AG08396 (cell line): Measurements from ENCODE around the gene ZNF879.

ENCODE experiments used
- DNase-seq: peaks from one replicate; pipeline ENCODE4 v3.0.0; 2012; ENCODE audit warnings: low spot score, mixed read lengths

ZNF879 gene

GRCh38 chr5:179008667-179009066 lies 14.9 kb upstream of the ZNF879 start:
- no peak for DNase-seq

DNA sequence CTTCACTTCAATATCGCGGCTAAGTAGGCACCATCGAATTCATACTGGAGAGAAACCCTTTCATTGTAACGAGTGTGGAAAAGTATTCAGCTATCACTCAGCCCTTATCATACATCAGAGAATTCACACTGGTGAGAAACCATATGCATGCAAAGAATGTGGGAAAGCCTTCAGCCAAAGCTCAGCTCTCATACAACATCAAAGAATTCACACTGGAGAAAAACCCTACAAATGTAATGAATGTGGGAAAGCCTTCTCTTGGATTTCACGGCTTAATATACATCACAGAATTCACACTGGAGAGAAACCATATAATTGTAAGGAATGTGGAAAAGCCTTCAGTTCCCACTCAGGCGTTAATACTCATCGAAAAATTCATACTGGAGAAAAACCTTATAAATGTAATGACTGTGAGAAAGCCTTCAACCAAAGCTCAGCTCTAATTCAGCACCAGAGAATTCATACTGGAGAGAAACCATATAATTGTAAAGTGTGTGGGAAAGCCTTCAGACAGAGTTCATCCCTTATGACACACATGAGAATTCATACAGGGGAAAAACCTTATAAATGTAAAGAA lies 9.5 kb downstream of the ZNF879 start:
- DNase-seq = no peak

DNA sequence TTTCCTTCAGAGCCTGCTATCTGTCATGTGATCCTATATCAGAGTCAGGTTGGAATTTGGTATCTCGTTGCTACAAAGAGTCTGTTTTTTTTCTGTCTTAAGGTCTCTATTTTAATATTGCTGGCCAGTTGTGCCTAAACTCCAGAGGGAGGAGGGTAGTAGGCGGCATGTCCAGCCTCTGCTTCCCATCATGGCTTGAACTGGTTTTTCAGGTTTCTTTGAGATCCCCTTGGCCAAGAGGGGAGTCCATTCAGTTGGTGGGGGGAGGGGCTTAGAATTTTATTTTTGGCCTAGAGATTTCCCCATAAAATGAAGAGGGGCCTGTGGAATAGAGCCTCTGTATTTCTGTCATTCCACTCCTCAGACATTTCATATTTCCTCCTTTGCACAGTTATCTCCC lies 21.2 kb downstream of the ZNF879 start:
- no peak for DNase-seq

DNA sequence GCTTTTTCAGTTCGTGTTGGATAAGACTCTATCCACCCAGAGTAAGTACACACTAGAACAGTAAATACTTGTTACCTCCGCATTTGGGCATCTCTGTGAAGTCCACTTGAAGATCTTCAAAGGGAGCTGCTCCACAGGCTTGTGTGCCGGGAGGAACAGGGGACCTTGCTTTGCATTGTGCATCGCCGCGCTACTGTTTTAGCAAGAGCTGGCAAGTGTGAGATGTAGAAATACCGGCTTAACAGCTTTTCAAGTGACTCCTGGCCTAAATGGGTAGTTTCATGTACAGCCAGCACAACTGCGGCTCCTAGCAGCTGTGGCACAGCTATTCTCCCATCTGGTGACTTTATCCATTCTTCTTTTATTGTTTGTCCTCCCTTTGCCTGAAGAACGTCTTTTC lies 28.2 kb downstream of the ZNF879 start:
- no peak for DNase-seq

DNA sequence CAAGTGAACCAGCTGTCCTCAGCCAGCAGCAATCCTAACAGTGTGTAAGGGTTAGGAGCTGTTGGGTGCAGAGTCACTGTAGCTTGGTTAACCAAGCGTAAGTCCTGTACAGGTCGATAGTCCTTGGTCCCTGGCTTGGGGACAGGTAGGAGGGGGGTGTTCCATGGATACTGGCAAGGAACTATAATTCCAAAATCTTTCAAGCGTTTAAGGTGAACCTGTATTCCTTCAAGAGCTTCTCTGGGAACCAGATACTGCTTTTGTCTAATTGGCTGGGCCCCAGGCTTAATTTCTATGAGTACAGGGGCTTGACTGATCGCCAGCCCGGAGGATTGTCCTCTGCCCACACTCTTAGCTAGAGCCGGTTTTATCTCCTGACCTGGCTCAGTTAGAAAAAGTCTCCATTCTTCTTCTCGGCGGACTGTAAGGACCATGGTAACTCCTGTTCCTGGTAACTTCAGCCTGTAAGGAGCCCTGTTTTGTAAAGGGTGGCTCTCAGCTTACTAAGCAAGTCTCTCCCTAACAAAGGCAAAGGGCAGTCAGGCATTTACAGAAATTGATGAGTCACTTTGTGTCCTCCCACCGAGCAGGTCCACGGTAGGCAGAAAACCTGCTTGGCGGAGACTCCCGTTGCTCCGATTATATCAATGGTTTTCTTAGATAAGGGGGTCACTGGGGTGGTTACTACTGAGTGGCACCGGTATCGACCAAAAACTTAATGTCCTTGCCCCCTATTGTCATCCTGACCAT lies 30.6 kb downstream of the ZNF879 start:
- DNase-seq = no peak

- DNase-seq = no peak
Observed at GRCh38 chr5:179054876-179055275, 31.3 kb downstream of the ZNF879 start.

DNA sequence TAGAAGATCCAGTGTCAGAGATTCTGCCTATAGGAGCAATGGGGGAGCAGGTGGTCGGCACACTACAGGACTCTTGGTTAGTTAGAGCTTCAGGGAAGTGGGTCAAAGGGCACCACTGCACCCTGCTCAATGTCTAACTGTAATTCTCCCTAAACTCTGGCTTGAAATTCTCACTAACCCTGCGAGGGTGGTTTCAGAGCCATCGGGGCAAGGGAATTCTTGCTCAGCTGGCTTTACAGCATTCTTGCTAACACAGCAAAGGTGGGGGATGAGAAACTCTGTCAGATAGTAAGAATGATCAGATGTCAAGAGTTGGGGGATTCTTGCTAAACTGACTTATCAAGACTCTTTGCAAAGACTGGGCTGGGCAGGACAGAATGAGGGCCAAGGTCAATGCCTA lies 31.8 kb downstream of the ZNF879 start:
- DNase-seq = no peak

- DNase-seq = no peak
Observed at GRCh38 chr5:179055841-179056240, 32.2 kb downstream of the ZNF879 start.

- peak; percentile 97 for DNase-seq
Observed at GRCh38 chr5:179060116-179061008, 36.8 kb downstream of the ZNF879 start, which contains the start of gene ZNF354C. TSS of gene ZNF354C (plus strand) at chr5:179060373. CDS start at chr5:179062069, 1,696 bp downstream.

- no peak for DNase-seq
Observed at GRCh38 chr5:179061025-179061424, 37.4 kb downstream of the ZNF879 start.

GRCh38 chr5:179065703-179066102 lies 42.1 kb downstream of the ZNF879 start:
- DNase-seq = no peak

DNA sequence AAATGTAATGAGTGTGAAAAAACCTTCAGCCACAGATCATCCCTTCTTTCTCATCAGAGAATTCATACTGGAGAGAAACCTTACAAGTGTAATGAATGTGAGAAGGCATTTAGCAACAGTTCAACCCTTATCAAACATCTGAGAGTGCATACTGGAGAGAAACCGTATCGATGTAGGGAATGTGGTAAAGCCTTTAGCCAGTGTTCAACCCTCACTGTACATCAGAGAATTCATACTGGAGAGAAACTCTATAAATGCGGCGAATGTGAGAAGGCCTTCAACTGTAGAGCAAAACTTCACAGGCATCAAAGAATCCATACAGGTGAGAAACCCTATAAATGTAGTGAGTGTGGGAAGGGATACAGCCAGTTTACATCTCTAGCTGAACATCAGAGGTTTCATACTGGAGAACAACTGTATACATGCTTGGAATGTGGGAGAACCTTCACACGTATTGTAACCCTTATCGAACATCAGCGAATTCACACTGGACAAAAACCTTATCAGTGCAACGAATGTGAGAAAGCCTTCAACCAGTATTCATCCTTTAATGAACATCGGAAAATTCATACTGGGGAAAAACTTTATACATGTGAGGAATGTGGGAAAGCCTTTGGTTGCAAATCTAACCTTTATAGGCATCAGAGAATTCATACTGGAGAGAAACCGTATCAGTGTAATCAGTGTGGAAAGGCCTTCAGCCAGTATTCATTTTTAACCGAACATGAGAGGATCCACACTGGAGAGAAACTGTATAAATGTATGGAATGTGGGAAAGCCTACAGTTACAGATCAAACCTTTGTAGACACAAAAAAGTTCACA lies 55.8 kb downstream of the ZNF879 start:
- DNase-seq = no peak

DNA sequence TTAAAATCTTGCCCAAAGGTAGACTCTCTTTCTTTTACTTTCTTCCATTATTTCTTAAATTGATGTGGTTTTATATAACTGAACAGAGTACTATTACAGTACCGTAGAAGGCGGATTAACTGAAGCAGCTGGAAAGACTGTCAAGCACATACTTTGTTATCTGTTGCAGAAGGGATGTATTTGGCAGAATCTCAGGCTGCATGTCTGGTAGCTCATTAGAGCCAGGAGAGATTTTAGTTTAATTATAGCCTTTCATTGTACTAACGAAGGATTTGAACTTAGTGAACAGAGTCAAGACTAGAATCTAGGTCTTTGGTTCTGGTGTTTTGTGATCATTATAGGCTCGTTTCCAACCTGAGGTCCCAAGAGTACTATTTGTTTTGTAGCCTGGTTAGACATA lies 57.1 kb downstream of the ZNF879 start:
- no peak for DNase-seq
